WTC11 (cell line): Measurements from ENCODE around the gene HOXA5. TPM values are rescaled to one million over a fixed set of nuclear protein-coding genes. Genes with fewer than 3 reads are reported as not detected.

Experiments
- ATAC-seq: fragments of 200-7000 bp; cut with Tn5 transposase; 2 replicates; pipeline ENCODE4 v1.10.0; 2021; ENCODE audit warnings: mild to moderate bottlenecking, moderate library complexity
- CTCF ChIA-PET: fragments of 300-600 bp; sonication (Branson Sonifier 250); formaldehyde crosslinking; loops from one replicate; lab custom pipeline; 2021; ENCODE audit warnings: antibody characterized with exemption; lab: Charles Lee
- POLR2A ChIA-PET: fragments of 350-600 bp; sonication (Branson Sonifier 250); formaldehyde crosslinking; loops from one replicate; lab custom pipeline; 2021; ENCODE audit warnings: antibody characterized with exemption; lab: Charles Lee
- DNase-seq: peaks from one replicate; pipeline ENCODE4 v3.0.0; 2021; ENCODE audit warnings: low spot score
- H3K27ac Mint-ChIP-seq: 2 replicates; pipeline ENCODE4 v1.8.0; 2021; ENCODE audit warnings: mixed read lengths
- H3K27me3 Mint-ChIP-seq: 2 replicates; pipeline ENCODE4 v1.8.0; 2021; ENCODE audit warnings: low read depth, mild to moderate bottlenecking, moderate library complexity, mixed read lengths
- H3K36me3 Mint-ChIP-seq: 2 replicates; pipeline ENCODE4 v1.8.0; 2021; ENCODE audit warnings: mixed read lengths
- H3K4me1 Mint-ChIP-seq: 2 replicates; pipeline ENCODE4 v1.8.0; 2022; ENCODE audit warnings: mixed read lengths
- H3K4me3 Mint-ChIP-seq: 2 replicates; pipeline ENCODE4 v1.8.0; 2021; ENCODE audit warnings: mild to moderate bottlenecking, moderate library complexity, mixed read lengths
- H3K9me3 Mint-ChIP-seq: 2 replicates; pipeline ENCODE4 v1.8.0; 2021; ENCODE audit warnings: mixed read lengths
- AFF4 ChIP-seq: sonication (generic); formaldehyde crosslinking; IDR thresholded peaks from 2 replicates; pipeline ENCODE4 v1.8.1; 2023; ENCODE audit warnings: mild to moderate bottlenecking, missing genetic modification reagents, borderline replicate concordance
- CTCF ChIP-seq: fragments of 200-600 bp; IDR thresholded peaks from 2 replicates; pipeline ENCODE4 v1.8.0; 2022; ENCODE audit warnings: antibody characterized with exemption
- E2F5 ChIP-seq: sonication (generic); formaldehyde crosslinking; IDR thresholded peaks from 2 replicates; pipeline ENCODE4 v1.8.1; 2022; ENCODE audit warnings: mild to moderate bottlenecking, moderate library complexity, missing genetic modification reagents
- ELF4 ChIP-seq: sonication (generic); formaldehyde crosslinking; IDR thresholded peaks from 2 replicates; pipeline ENCODE4 v1.8.1; 2022; ENCODE audit warnings: low read depth, mild to moderate bottlenecking, moderate library complexity, missing genetic modification reagents
- JUN ChIP-seq: sonication (generic); formaldehyde crosslinking; IDR thresholded peaks from 2 replicates; pipeline ENCODE4 v1.8.0; 2023; ENCODE audit warnings: mild to moderate bottlenecking, missing genetic modification reagents
- MAX ChIP-seq: sonication (generic); formaldehyde crosslinking; IDR thresholded peaks from 2 replicates; pipeline ENCODE4 v1.8.0; 2022; ENCODE audit warnings: mild to moderate bottlenecking, missing genetic modification reagents
- MXD4 ChIP-seq: fragments of 250-450 bp; sonication (Bioruptor Pico); IDR thresholded peaks from 2 replicates; pipeline ENCODE4 v1.8.0; 2021; ENCODE audit warnings: mild to moderate bottlenecking, moderate library complexity, borderline replicate concordance
- RORB ChIP-seq: fragments of 250-450 bp; sonication (Bioruptor Pico); IDR thresholded peaks from 2 replicates; pipeline ENCODE4 v1.9.0; 2021; ENCODE audit warnings: mild to moderate bottlenecking
- SMAD3 ChIP-seq: sonication (generic); formaldehyde crosslinking; IDR thresholded peaks from 2 replicates; pipeline ENCODE4 v1.8.0; 2022; ENCODE audit warnings: missing genetic modification reagents, mild to moderate bottlenecking, borderline replicate concordance
- TEAD1 ChIP-seq: sonication (generic); formaldehyde crosslinking; IDR thresholded peaks from 2 replicates; pipeline ENCODE4 v1.8.0; 2022; ENCODE audit warnings: mild to moderate bottlenecking, missing genetic modification reagents
- TEAD4 ChIP-seq: sonication (generic); formaldehyde crosslinking; IDR thresholded peaks from 2 replicates; pipeline ENCODE4 v1.8.0; 2022; ENCODE audit warnings: mild to moderate bottlenecking, missing genetic modification reagents
- TP53 ChIP-seq: sonication (generic); formaldehyde crosslinking; IDR thresholded peaks from 2 replicates; pipeline ENCODE4 v1.8.1; 2023; ENCODE audit warnings: mild to moderate bottlenecking, missing genetic modification reagents
- USF2 ChIP-seq: sonication (generic); formaldehyde crosslinking; IDR thresholded peaks from 2 replicates; pipeline ENCODE4 v1.8.1; 2023; ENCODE audit warnings: mild to moderate bottlenecking, missing genetic modification reagents, moderate library complexity
- ZBTB21 ChIP-seq: sonication (generic); formaldehyde crosslinking; IDR thresholded peaks from 2 replicates; pipeline ENCODE4 v1.8.1; 2023; ENCODE audit warnings: mild to moderate bottlenecking, missing genetic modification reagents, borderline replicate concordance
- ZNF121 ChIP-seq: sonication (generic); formaldehyde crosslinking; IDR thresholded peaks from 2 replicates; pipeline ENCODE4 v1.8.0; 2023; ENCODE audit warnings: missing genetic modification reagents
- ZNF512 ChIP-seq: sonication (generic); formaldehyde crosslinking; IDR thresholded peaks from 2 replicates; pipeline ENCODE4 v1.8.1; 2022; ENCODE audit warnings: missing genetic modification reagents, borderline replicate concordance
- total RNA-seq: library from RNA; stranded (reverse); gene quantifications from 3 replicates; pipeline ENCODE4 v1.2.3, GENCODE V29; 2021

The HOXA5 gene
- total RNA-seq, 1 experiment from 2014 or later = not detected

GRCh38 chr7:27180431-27181420 is 37.2 kb upstream of the HOXA5 start (continued):
- no peak for TF ChIP-seq ZNF512 (CRISPR knock-in tag)
- no peak for TF ChIP-seq AFF4

GRCh38 chr7:27179503-27180430 is 36.3 kb upstream of the HOXA5 start:
- CTCF ChIA-PET = interaction anchor here (0.6 to 2.5 kb wide), 45 partner anchors 10 to 1126 kb away, joined by 3 to 34 read pairs (median 4); partner anchors contain the start of genes EVX1, HOXA1, HOXA13 and HOXA4
- H3K4me3 Mint-ChIP-seq = peak overlapping the region; percentile 41
- POLR2A ChIA-PET = no interaction called here
- H3K4me1 Mint-ChIP-seq = peaks cover 28% of the 10 kb centered on the region
- no peaks in the 10 kb centered on the region for H3K36me3 Mint-ChIP-seq
- TF ChIP-seq TEAD1 (CRISPR knock-in tag) = 0 out of 2 replicates have a peak, but pooled peaks have one; percentile 28
- no peak for TF ChIP-seq E2F5 (CRISPR knock-in tag)
- peak; percentile 83 for TF ChIP-seq CTCF
- peak; percentile 31; the same call in 1 of the 2 replicates for TF ChIP-seq MAX
- ATAC-seq = peak; percentile 63
- H3K27ac Mint-ChIP-seq = no peak overlapping the region
- no peaks in the 10 kb centered on the region for H3K9me3 Mint-ChIP-seq
- H3K27me3 Mint-ChIP-seq = peaks cover 100% of the 10 kb centered on the region
- peak; percentile 80 for DNase-seq

- Mint-ChIP-seq H3K4me3 (peak overlapping the region; percentile 41), H3K9me3 (no peaks in the 10 kb centered on the region), H3K27ac (no peak overlapping the region), H3K27me3 (peaks cover 100% of the 10 kb centered on the region), H3K4me1 (peaks cover 25% of the 10 kb centered on the region), H3K36me3 (no peaks in the 10 kb centered on the region)
- DNase-seq (no peak), ATAC-seq (no peak)
- ChIA-PET CTCF (interaction anchor here (0.7 to 2.5 kb wide), 28 partner anchors 9 to 1125 kb away, joined by 3 to 34 read pairs (median 7); partner anchors contain the start of genes HOXA13, HOXA4, HOXA5 and HOXA9), POLR2A (no interaction called here)
- TF ChIP-seq SMAD3 (CRISPR knock-in tag) = no peak
- no peak for TF ChIP-seq ZNF512 (CRISPR knock-in tag)
- no peak for TF ChIP-seq MXD4 (CRISPR knock-in tag)
- no peak for TF ChIP-seq JUN (CRISPR knock-in tag)
- TF ChIP-seq TEAD4 (CRISPR knock-in tag) = no peak
- TF ChIP-seq ELF4 (CRISPR knock-in tag) = no peak
- TF ChIP-seq USF2 (CRISPR knock-in tag) = no peak
- TF ChIP-seq ZBTB21 (CRISPR knock-in tag) = no peak
- TF ChIP-seq RORB (CRISPR knock-in tag) = no peak
- no peak for TF ChIP-seq TP53 (CRISPR knock-in tag)
- no peak for TF ChIP-seq MAX
- no peak for TF ChIP-seq ZNF121 (CRISPR knock-in tag)
Observed at GRCh38 chr7:27179030-27179429, 35.5 kb upstream of the HOXA5 start.
